HepG2 (cell line): ENCODE measurements around the gene PTPRD.
"Not testable (repeated sequence)": the region's sequence is repeated elsewhere in the genome, so short reads cannot be mapped to it uniquely, and the experiment has no call there.

Experiments
- EZH2 ChIP-seq: conservative IDR thresholded peaks from 2 replicates; pipeline ENCODE4 v1.6.1; 2012; ENCODE audit warnings: mild to moderate bottlenecking, low read depth, low read length, moderate library complexity
- FOXJ3 ChIP-seq: sonication (generic); formaldehyde crosslinking; IDR thresholded peaks from 2 replicates; pipeline ENCODE4 v1.4.0; 2020; ENCODE audit warnings: missing genetic modification reagents, mild to moderate bottlenecking, borderline replicate concordance
- HDAC2 ChIP-seq: sonication (generic); formaldehyde crosslinking; IDR thresholded peaks from 2 replicates; pipeline ENCODE4 v1.4.0; 2020; ENCODE audit warnings: missing genetic modification reagents
- HIVEP1 ChIP-seq: sonication (generic); formaldehyde crosslinking; IDR thresholded peaks from 2 replicates; pipeline ENCODE4 v1.4.0; 2020; ENCODE audit warnings: mild to moderate bottlenecking, missing genetic modification reagents
- POLR2G ChIP-seq: fragments of 200-400 bp; formaldehyde crosslinking; IDR thresholded peaks from 2 replicates; pipeline ENCODE4 v1.6.1; 2018; ENCODE audit warnings: mild to moderate bottlenecking, low read depth, low read length, moderate library complexity
- SCMH1 ChIP-seq: sonication (generic); formaldehyde crosslinking; IDR thresholded peaks from 2 replicates; pipeline ENCODE4 v1.9.0; 2021; ENCODE audit warnings: missing genetic modification reagents, mild to moderate bottlenecking, borderline replicate concordance
- STAT6 ChIP-seq: sonication (generic); formaldehyde crosslinking; IDR thresholded peaks from 2 replicates; pipeline ENCODE4 v1.4.0; 2020; ENCODE audit warnings: missing genetic modification reagents, mild to moderate bottlenecking, borderline replicate concordance
- ZNF317 ChIP-seq: sonication (generic); formaldehyde crosslinking; IDR thresholded peaks from 2 replicates; pipeline ENCODE4 v1.5.0; 2020; ENCODE audit warnings: mild to moderate bottlenecking, missing genetic modification reagents
- ZNF839 ChIP-seq: sonication (generic); formaldehyde crosslinking; IDR thresholded peaks from 2 replicates; pipeline ENCODE4 v1.4.0; 2020; ENCODE audit warnings: missing genetic modification reagents, mild to moderate bottlenecking, borderline replicate concordance

- TF ChIP-seq SCMH1 (CRISPR knock-in tag); POLR2G; STAT6; FOXJ3; HDAC2 (CRISPR knock-in tag); ZNF839; ZNF317; HIVEP1 (CRISPR knock-in tag); EZH2: not testable (repeated sequence)
These were observed 163.6 kb downstream of the PTPRD start for GRCh38 chr9:10449201-10449617.
